ENCODE results near the gene PRKRIP1.

The PRKRIP1 gene

GRCh38 chr7:102455596-102455995 is 59.4 kb downstream of the PRKRIP1 start:
- TF ChIP-seq CTCF (conservative IDR thresholded peaks at IDR 0.05; ENCODE audit: low read depth, low read length): no peak
- H3K4me3 ChIP-seq (ENCODE audit: low read length): no peak overlapping the region
- no peak for DNase-seq (ENCODE audit: low read depth)

DNA sequence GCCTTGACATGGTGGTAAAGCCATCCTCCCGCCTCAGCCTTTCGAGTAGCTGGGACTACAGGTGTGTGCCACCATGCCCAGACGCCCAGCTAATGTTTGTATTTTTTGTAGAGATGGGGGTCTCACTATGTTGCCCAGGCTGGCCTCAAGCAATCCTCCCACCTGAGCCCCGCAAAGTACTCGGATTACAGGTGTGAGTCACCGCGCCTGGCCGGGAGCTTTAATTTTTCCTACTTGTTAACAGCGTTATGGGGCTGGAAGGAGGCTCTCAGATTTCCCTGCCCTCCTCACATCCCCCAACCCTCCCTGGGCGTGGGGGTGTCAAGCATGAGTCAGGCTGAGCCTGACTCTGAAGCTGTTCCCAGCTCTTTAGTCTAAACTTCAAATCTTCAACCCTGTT is 60.2 kb downstream of the PRKRIP1 start:
- no peak for TF ChIP-seq CTCF (conservative IDR thresholded peaks at IDR 0.05; ENCODE audit: low read depth, low read length)
- no peak for DNase-seq (ENCODE audit: low read depth)

GRCh38 chr7:102457352-102457924 is 61.3 kb downstream of the PRKRIP1 start:
- no peak for DNase-seq (ENCODE audit: low read depth)
- TF ChIP-seq CTCF (conservative IDR thresholded peaks at IDR 0.05; ENCODE audit: low read depth, low read length): no peak
- H3K4me3 ChIP-seq (ENCODE audit: low read length): no peak overlapping the region

More for the DNA sequence above, 60.2 kb downstream of the PRKRIP1 start:
- no peak overlapping the region for H3K4me3 ChIP-seq (ENCODE audit: low read length)

DNA sequence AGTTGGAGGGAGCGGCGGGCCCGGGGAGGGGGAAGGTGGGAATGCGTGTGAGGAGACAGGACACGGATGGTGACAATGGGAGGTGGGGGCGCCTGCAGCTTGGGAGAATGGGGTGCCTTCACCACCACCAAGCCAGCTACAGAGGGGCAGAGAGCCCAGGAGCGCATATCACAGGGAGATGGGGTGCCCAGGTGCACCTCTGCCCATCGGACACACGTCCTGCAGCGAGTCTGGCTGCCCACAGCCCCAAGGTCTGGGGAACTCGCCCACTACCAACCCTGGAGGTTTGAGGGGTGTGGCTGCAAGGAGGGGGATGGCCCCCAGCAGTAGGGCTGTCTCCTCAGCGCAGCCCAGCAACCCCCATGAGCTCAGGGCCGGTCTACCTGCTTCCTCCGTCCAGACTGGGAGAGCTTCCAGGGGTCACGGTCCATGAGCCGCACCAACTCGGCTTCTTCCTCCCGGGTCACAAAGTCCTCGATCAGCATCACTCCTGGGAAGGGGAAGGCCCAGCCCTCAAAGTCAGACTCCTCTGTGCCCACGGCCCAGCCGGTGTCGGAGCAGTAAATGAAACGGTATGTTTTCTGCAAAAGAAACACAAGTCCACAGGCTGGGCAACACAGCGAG is 63.2 kb downstream of the PRKRIP1 start:
- DNase-seq (ENCODE audit: low read depth): no peak
- no peak overlapping the region for H3K4me3 ChIP-seq (ENCODE audit: low read length)
- no peak for TF ChIP-seq CTCF (conservative IDR thresholded peaks at IDR 0.05; ENCODE audit: low read depth, low read length)

GRCh38 chr7:102460467-102460866 is 64.3 kb downstream of the PRKRIP1 start:
- TF ChIP-seq CTCF (conservative IDR thresholded peaks at IDR 0.05; ENCODE audit: low read depth, low read length): no peak
- no peak overlapping the region for H3K4me3 ChIP-seq (ENCODE audit: low read length)
- DNase-seq (ENCODE audit: low read depth): no peak

DNA sequence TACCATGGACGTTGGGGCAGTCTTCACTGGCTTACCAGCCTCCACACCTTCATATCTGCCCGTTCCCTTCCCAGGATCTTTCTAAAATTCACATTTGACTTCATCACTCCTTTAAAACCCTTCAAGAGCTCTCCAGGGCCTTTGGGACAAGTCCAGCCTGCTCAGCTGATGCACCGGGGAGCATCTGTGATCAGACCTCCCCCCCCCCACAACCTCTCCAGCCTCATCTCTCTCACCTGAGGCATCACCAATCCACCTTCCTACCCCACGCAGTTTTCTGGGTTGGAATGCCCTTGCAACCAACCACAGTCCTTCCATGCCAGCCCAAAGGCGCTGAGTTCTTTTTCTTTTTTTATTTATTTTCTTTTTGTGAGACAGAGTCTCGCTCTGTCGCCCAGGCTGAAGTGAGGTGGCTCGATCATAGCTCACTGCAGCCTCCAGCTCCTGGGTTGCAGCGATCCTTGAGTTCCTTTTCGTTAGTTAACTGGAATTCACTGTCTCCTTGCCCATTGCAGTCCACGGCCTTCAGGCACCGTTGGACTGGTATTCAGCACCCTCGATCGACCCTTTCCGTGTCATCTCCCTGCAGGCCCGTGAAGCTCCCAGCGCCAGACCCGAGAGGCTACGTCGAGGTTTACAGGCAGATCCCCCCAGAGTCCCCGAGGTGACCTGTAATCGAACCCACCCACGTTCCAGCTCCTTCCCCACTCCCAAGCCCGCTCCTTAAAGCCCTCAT is 67.8 kb downstream of the PRKRIP1 start:
- TF ChIP-seq CTCF (conservative IDR thresholded peaks at IDR 0.05; ENCODE audit: low read depth, low read length): no peak
- peak overlapping the region; percentile 99 for H3K4me3 ChIP-seq (ENCODE audit: low read length)
- DNase-seq (ENCODE audit: low read depth): no peak
